ENCODE results near the gene PSMD5. TPM values are rescaled to one million over a fixed set of nuclear protein-coding genes. Genes with fewer than 3 reads are reported as not detected.
A peak's percentile ranks its signal among the peaks of the same experiment; 100 is the strongest.

PSMD5 gene
- total RNA-seq, 1 donor from 2014 or later = 38.4 TPM

GRCh38 chr9:120855827-120856670 is 13.3 kb upstream of the PSMD5 start:
- DNase-seq (ENCODE audit: low read depth) = no peak

DNA sequence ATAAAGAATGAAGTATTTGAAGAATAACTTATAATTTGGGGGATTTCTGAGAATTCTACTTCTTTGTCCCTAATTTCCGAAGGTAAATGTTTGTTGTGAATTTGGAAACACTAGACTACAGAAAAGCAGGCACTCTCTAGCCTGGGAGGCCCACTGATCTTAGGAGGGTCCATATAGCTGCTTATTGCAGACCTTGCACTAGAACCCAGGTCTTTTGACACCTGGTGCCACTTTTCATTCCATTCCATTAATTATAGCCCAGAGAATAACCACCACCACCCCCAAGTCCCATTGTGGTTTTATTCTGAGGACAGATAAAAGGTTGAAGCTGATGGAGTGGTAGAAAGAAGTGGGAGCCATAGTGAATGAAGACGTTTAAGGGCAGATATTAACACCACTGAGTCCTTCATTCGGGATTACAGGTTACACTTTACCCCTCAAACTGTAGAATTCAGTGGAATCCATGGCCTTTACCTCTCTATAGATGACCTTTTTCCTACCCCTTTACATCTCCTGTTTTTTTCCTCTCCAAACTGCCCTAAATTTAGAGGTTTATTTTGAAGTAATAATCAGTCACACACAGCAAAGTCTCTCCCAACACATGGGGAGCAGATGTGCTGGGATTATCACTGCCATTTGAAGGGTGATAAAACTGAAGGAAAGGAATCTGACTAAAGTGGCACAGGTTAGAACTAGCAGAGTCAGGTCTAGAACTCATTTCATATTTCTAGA is 12.0 kb upstream of the PSMD5 start:
- no peak for DNase-seq (ENCODE audit: low read depth)

DNA sequence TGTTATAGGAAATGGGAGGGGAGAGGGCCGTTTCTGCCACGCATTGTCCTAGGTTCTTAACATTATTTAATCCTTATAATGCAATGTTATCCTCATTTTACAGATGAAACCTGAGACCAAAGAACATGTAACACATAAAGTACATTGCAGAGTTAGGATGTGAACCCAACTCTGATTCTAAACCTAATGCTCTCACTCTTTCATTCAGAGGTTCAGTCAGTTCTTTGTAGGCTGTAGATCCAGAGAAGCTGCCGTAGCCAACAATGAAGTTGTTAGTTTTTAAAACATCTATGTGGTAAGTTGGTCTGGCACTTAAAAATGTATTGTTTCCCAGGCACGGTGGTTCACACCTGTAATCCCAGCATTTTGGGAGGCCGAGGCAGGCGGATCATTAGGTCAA is 10.5 kb upstream of the PSMD5 start:
- DNase-seq (ENCODE audit: low read depth) = no peak

DNA sequence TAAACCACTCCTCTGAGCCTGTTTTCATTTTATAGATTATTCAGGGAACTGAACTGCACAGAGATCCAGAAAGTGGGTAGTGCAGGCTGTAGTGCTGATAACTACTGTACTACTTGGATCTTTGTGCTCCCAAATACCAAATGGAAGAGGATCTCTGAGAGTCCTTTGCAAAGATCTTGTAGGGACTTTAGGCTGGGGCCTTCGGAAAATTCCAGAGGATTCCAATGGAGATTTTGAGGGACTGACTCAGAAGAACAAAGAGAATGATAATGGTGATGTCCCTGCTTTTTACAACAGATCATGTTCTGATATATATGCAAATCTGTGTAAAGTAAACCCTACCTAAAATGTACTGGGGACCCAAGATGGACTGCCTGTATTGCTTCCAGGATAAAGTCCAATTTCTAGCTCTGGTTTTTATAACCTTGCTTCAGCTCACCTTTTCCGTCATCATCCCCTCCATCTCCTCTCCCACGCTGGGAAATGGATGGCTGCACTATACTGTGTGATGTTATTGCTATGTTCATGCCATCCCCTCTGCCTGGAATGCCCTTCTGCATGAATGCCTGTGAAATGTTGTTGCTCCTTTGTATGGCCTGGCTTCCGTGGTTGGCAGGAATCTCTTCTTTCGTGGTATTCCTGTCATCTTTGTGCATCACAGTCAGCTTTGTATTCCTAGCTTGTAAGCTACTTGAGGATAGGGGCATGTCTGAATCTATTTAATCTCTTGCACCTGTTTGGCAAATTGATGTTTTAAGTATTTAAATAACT is 9.7 kb upstream of the PSMD5 start:
- DNase-seq (ENCODE audit: low read depth) = peak; percentile 78

GRCh38 chr9:120851449-120851848 is 8.7 kb upstream of the PSMD5 start:
- no peak for DNase-seq (ENCODE audit: low read depth)

DNA sequence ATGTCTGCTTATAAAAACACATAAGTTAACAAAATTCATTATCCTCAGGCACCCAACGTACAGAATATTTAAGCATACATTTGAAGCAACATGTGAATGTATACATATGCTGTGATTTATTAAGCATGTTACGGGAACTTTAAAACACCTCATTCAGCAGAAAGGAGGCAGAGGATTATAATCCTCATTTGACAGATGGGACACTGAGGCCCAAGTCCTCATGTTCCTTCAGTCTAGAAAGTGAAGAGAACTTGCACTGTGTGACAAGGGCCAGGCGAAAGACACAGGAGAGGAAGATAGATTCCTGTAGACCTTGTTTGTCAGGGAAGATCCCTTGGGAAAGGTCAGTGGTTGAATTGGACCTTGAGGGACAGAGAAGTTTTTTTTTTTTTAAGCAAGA is 7.6 kb upstream of the PSMD5 start:
- no peak for DNase-seq (ENCODE audit: low read depth)

DNA sequence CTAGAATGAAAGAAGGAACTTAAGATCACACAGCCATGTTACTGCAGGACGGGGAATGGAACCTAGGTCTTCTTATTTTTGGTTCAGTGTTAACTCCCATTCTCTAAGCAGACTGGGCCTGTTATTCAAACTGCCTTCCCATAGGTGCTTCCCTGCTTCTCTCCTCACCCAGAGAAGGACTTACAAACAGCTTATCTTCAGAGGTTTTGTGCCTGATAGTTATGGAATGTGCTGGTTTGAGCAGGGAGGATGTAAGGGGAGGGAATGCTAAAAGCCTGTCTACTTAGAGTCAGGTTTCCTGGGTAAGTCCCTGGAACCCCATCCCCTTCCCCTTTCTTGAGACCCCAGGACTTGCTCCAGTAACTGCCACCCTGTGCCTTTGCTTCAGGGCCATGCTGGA is 4.2 kb upstream of the PSMD5 start:
- no peak for DNase-seq (ENCODE audit: low read depth)

DNA sequence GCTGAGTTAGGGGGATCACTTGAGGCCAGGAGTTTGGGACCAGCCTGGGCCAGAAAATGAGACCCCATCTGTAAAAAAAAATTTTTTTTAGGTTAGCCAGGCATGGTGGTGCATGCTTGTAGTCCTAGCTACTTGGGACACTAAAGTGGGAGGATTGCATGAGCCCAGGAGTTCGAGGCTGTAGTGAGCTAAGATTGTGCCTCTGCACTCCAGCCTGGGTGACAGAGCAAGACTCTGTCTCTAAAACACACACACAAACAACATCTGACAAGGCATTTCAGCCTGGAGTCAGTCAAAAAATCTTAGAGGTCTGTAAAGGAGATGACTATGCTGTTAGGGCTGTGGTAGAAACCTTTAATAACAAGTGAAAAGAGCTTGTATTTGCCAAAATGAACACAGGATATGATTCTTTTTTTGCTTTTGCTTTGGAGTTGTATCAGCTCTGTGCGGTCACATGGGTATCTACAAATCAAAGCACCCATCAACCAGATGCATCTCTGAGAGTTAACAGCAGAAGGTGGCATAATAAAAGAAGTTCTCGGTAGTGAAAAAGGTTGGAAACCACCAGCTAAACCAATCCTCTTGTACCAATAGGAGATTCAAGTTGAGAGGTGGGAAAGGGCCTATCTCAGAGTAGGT is 3.6 kb upstream of the PSMD5 start:
- DNase-seq (ENCODE audit: low read depth) = no peak

DNA sequence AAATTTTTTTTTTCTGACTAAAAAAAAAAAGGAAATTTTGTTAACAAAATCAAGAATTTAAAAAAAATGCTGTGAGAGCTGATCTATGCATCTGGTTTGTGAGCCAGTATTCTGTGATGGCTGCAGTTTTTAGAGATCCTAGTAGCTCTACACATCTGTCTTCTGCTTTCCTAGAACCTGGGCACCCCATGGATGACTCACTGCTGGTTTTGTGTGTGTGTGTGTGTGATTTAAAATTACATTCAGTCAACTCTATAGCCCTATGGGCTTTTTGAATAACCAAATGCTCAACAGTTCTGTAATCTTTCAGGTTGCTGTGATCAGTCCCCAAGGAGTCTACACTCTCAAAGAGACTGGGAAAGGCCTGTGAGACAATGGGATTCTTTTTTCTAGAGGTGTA is 2.5 kb upstream of the PSMD5 start:
- DNase-seq (ENCODE audit: low read depth) = peak; percentile 17

- peak; percentile 11 for DNase-seq (ENCODE audit: low read depth)
Observed at GRCh38 chr9:120841930-120842684, 615 bp downstream of the PSMD5 start.

GRCh38 chr9:120839146-120839545 is 3.6 kb downstream of the PSMD5 start:
- DNase-seq (ENCODE audit: low read depth) = peak; percentile 30

GRCh38 chr9:120837921-120838320 is 4.8 kb downstream of the PSMD5 start:
- no peak for DNase-seq (ENCODE audit: low read depth)

DNA sequence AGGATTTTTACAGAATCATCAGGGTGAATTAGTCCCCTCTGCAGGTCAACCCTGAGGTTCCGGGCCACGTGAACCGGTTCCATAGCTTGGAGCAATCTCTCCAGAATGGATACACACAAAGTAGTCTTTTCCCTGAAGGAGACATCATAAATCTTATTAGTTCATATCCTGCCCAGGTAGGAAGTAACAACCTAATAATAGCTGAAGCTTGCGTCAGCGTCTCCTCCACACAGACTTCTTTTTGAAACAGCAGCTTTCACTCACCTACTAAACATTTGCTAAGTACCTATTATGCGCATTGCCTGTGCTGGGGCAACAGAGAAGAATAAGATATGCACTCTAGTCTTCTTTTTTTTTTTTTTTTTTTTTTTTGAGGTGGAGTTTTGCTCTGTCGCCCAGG is 9.4 kb downstream of the PSMD5 start:
- DNase-seq (ENCODE audit: low read depth) = no peak

DNA sequence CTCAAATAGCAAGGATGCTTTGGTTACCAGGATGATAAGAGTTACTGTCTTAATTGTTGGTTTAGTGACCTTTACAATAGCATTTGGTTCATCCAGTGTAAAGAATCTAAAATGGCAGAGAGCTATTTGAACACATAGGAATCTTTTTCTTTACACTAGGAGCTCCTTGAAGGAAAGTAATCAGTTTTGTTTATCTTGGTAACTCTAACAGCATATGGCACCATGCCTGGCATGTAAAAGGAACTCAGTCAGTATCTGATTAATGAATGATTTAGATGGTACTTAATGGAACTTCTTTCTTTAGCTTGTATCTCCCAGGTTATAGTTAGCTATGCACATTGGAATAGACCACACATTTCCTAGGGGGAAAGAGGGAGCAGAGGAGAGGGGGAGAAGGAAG is 9.9 kb downstream of the PSMD5 start:
- no peak for DNase-seq (ENCODE audit: low read depth)

DNA sequence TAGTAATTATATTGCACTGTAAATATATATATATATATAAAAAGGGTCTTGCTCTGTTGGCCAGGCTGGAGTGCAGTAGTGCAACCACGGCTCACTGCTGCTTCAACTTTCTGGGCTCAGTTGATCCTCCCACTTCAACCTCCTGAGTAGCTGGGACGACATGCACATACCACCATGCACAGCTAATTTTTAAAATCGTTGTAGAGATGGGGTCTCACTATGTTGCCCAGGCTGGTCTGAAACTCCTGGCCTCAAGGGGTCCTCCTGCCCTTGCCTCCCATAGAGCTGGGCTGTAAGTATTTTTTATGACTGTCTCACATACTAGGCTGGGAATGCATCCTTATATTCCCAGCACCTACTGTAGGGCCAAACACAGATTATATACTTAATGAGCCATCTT is 11.9 kb downstream of the PSMD5 start:
- DNase-seq (ENCODE audit: low read depth) = no peak

DNA sequence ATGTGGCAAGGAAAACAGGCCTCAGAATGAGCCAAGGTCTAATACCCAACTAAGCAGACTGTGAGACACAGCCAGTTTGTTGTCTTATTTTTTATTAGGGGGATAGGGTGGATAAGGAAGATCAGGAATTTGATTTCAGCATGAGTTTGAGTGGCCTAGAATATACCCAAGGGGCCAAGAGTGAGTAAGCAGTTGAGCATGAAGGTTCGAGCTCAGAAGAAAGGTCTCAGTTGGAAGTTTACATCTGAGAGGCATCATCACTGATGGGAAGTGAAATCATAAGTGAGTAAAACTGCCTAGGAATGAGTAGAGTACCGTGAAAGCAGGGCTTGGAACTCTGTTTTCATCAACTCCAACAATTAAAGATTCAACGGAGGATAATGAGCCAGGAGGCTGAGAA is 12.6 kb downstream of the PSMD5 start:
- DNase-seq (ENCODE audit: low read depth) = no peak

DNA sequence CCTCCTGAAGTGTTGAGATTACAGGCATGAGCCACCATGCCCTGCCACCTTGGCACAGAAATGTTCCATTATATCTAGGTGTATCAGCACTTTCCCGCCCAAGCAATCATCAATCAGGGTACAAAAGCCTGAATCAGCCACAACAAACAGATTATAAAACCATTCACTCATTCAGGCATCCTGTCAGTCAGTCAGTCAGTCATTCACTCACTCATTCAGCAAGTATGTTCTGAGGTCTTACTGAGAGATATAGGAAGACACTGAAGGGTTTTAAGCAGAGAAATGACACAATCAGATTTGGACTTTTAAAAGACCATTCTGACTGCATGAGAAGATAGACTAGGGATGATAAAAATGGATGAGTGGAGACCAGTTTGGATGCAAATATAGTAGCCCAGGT is 13.1 kb downstream of the PSMD5 start:
- DNase-seq (ENCODE audit: low read depth) = no peak

DNA sequence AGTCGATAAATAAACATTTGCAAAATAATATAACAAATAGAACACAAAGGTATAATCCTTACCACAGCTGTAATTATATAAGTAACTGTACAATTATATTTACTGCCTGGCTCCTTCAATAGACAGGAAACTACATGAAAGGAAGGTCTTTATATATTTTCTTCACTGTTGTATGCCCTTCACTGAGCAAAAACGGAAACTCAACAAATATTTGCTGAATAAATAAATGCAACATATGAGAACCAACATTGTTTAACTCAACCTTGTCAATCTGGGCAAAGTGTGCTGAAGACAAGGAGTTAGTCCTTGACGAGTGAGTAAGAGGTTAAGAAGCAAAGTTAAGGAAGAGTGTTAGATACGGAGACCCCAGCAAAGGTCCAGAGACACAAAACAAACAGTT is 22.6 kb downstream of the PSMD5 start:
- no peak for DNase-seq (ENCODE audit: low read depth)

- DNase-seq (ENCODE audit: low read depth) = no peak
Observed at GRCh38 chr9:120818595-120818994, 24.1 kb downstream of the PSMD5 start.

DNA sequence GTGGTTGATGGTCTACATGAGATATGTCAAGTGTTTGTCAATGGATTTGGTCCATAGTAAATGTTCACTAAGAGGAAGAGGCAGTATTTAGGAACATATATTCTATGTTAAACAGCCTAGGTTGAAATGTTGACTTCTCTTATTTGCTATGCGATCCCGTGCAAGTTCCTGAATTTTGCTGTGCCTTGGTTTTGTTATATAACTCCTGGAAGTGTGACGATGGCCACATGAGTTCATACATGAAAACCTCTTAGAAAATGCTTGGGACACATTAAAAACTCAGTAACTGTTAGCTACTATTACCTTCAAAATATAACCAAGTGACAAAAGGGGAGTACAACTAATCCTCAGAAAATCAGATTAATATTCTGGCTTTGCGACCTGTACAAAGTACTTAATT is 27.6 kb downstream of the PSMD5 start:
- no peak for DNase-seq (ENCODE audit: low read depth)

GRCh38 chr9:120808931-120809330 is 33.8 kb downstream of the PSMD5 start:
- DNase-seq (ENCODE audit: low read depth) = no peak
